Spleen (tissue), 11 donors: Measurements from ENCODE around the gene PDE4A. TPM values are rescaled to one million over a fixed set of nuclear protein-coding genes. Genes with fewer than 3 reads are reported as not detected.
A peak's percentile ranks its signal among the peaks of the same experiment; 100 is the strongest.

Experiments used
- DNase-seq: peaks from one replicate; pipeline ENCODE4 v3.0.0-alpha.2; 2020
- H3K27ac ChIP-seq, 8 donors: fragments of 200-600 bp; sonication (generic) in 7 of 8; 1 replicate in 4 of 8; 2 replicates in 4 of 8; pipeline versions ENCODE4 v1.5.0 to v1.8.0; 2016 to 2021; ENCODE audit warnings: inconsistent platforms in 4 of 8, mild to moderate bottlenecking in 4 of 8, moderate library complexity in 1 of 8
- H3K27me3 ChIP-seq, 7 donors: fragments of 200-600 bp; sonication (generic) in 6 of 7; replicated peaks in 1 of 7; 1 replicate in 4 of 7; 2 replicates in 3 of 7; pipeline versions ENCODE4 v1.5.0 to v1.8.0; 2016 to 2021; ENCODE audit warnings: inconsistent platforms in 3 of 7, mild to moderate bottlenecking in 1 of 7
- H3K36me3 ChIP-seq, 6 donors: fragments of 200-600 bp; sonication (generic) in 5 of 6; 1 replicate in 4 of 6; 2 replicates in 2 of 6; pipeline versions ENCODE4 v1.5.0 to v1.8.0; 2016 to 2021; ENCODE audit warnings: inconsistent platforms in 2 of 6
- H3K4me1 ChIP-seq, 6 donors: fragments of 200-600 bp; sonication (generic) in 5 of 6; 1 replicate in 3 of 6; 2 replicates in 3 of 6; pipeline versions ENCODE4 v1.5.0 to v1.8.0; 2016 to 2021; ENCODE audit warnings: inconsistent platforms in 3 of 6
- H3K4me3 ChIP-seq, 8 donors: fragments of 200-600 bp; sonication (generic) in 7 of 8; 1 replicate in 4 of 8; 2 replicates in 4 of 8; pipeline versions ENCODE4 v1.5.0 to v1.8.0; 2016 to 2021; ENCODE audit warnings: inconsistent platforms in 4 of 8, mild to moderate bottlenecking in 4 of 8, moderate library complexity in 2 of 8
- H3K9me3 ChIP-seq, 8 donors: fragments of 200-600 bp; sonication (generic) in 7 of 8; 1 replicate in 4 of 8; 2 replicates in 4 of 8; pipeline versions ENCODE4 v1.5.0 to v1.8.0; 2016 to 2021; ENCODE audit warnings: inconsistent platforms in 4 of 8
- POLR2A ChIP-seq, 3 donors: fragments of 450-650 bp; IDR thresholded peaks; one replicate each; pipeline ENCODE4 v1.5.1; 2017; ENCODE audit warnings: antibody characterized with exemption in 3 of 3, mild to moderate bottlenecking in 1 of 3
- POLR2AphosphoS5 ChIP-seq, 3 donors: sonication (generic); formaldehyde crosslinking; IDR thresholded peaks; one replicate each; pipeline ENCODE4 v1.5.1; 2017; ENCODE audit warnings: antibody characterized with exemption in 3 of 3
- whole genome bisulfite sequencing, 5 donors: extraction: QIAGEN DNeasy Blood & Tissue Kit in 3 of 5; methylation state at CpG; one replicate each; pipeline versions ENCODE4 v1.1.5 to v1.1.7; 2013 to 2018; 5-methylcytosine and 5-hydroxymethylcytosine counted together
- intact Hi-C: fragments of 100-400 bp; cut with DNase I; formaldehyde crosslinking; loops from one replicate; pipeline ENCODE4 v1.15.0; 2023; ENCODE audit warnings: low total_unique reads
- polyA plus RNA-seq, 3 donors: library from polyadenylated mRNA; stranded (reverse); fragments of 200-250 nt; gene quantifications; one replicate each; pipeline ENCODE4 v1.2.1, GENCODE V29; 2013
- total RNA-seq, 7 donors: library from RNA; depleted of rRNA in 3 of 7; stranded (reverse); fragments of >200 nt in 3 of 7; fragmentation: NEBNext Ultra II Directional in 4 of 7; extraction: Animal tissue kit (Norgen Biotek cat#: 25700) in 4 of 7; gene quantifications; one replicate each; pipeline versions ENCODE4 v1.1.0 to v1.2.1, GENCODE V29; 2016 to 2021
- TF ChIP-seq, protein P1 (sequence below), 11 experiments: fragments of 200-600 bp in 7 of 11; fragments of 450-650 bp in 4 of 11; sonication (generic) in 4 of 11; IDR thresholded peaks in 8 of 11; conservative IDR thresholded peaks in 3 of 11; 1 replicate in 7 of 11; 2 replicates in 4 of 11; pipeline versions ENCODE4 v1.4.0 to v1.8.0; 2016 to 2021; ENCODE audit warnings: antibody characterized with exemption in 11 of 11, inconsistent platforms in 4 of 11, mild to moderate bottlenecking in 1 of 11
- donor health status: healthy with polysubstance abuse.
- donor health status: DM: no; HTN: no; CAD: no; lungs with moderate emphysema.
- donor health status: DM: no; HTN: no; CAD: no.
- donor health status: Bipolar disorder and iron deficiency.
- donor health status: healthy.
- donor health status: DM: no; HTN: no; CAD: no.
- donor health status: DM: yes; HTN: yes; CAD: no.

PDE4A gene
- total and polyA plus RNA-seq, 10 donors = 2.1 to 17.3 (median 12.7) TPM

DNA sequence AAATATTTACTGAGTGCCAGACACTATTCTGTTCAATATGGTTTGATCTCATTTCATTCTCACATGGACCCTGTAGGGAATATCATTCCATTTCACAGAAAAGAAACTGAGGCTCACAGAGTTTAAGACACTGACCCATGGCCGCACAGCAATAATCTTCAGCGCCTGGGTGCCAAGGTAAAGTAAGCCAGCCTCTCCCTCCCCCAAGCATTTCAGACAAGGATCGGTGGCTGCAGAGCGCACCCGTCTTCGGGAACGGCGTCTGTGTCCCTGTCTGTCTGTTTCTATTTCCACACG, 4.3 kb upstream of the PDE4A start:
- intact Hi-C loops = no loop called here
- peak overlapping the region in 6 of 8 donors; percentile 29 to 80 (median 64) for H3K27ac ChIP-seq
- H3K9me3 ChIP-seq = peaks cover 0 to 7% (median 0%) of the 10 kb centered on the region in 8 donors
- TF ChIP-seq, protein P1, sequence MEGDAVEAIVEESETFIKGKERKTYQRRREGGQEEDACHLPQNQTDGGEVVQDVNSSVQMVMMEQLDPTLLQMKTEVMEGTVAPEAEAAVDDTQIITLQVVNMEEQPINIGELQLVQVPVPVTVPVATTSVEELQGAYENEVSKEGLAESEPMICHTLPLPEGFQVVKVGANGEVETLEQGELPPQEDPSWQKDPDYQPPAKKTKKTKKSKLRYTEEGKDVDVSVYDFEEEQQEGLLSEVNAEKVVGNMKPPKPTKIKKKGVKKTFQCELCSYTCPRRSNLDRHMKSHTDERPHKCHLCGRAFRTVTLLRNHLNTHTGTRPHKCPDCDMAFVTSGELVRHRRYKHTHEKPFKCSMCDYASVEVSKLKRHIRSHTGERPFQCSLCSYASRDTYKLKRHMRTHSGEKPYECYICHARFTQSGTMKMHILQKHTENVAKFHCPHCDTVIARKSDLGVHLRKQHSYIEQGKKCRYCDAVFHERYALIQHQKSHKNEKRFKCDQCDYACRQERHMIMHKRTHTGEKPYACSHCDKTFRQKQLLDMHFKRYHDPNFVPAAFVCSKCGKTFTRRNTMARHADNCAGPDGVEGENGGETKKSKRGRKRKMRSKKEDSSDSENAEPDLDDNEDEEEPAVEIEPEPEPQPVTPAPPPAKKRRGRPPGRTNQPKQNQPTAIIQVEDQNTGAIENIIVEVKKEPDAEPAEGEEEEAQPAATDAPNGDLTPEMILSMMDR (IDR thresholded peaks at IDR 0.05 in 8 of 11, conservative IDR thresholded peaks at IDR 0.05 in 3 of 11) = no peak
- TF ChIP-seq POLR2A (IDR thresholded peaks at IDR 0.05) (no peak), POLR2AphosphoS5 (IDR thresholded peaks at IDR 0.05) (no peak)
- H3K27me3 ChIP-seq = peaks cover 9 to 51% (median 47%) of the 10 kb centered on the region in 7 donors
- H3K36me3 ChIP-seq = no peaks in the 10 kb centered on the region
- peaks cover 32 to 86% (median 70%) of the 10 kb centered on the region in 6 donors for H3K4me1 ChIP-seq
- WGBS, 5 donors = 7 to 13% (median 12%) methylated on average over 9 of the region's 9 CpGs
- no peak for DNase-seq
- H3K4me3 ChIP-seq = peak overlapping the region in 7 of 8 donors; percentile 27 to 66 (median 38)

DNA sequence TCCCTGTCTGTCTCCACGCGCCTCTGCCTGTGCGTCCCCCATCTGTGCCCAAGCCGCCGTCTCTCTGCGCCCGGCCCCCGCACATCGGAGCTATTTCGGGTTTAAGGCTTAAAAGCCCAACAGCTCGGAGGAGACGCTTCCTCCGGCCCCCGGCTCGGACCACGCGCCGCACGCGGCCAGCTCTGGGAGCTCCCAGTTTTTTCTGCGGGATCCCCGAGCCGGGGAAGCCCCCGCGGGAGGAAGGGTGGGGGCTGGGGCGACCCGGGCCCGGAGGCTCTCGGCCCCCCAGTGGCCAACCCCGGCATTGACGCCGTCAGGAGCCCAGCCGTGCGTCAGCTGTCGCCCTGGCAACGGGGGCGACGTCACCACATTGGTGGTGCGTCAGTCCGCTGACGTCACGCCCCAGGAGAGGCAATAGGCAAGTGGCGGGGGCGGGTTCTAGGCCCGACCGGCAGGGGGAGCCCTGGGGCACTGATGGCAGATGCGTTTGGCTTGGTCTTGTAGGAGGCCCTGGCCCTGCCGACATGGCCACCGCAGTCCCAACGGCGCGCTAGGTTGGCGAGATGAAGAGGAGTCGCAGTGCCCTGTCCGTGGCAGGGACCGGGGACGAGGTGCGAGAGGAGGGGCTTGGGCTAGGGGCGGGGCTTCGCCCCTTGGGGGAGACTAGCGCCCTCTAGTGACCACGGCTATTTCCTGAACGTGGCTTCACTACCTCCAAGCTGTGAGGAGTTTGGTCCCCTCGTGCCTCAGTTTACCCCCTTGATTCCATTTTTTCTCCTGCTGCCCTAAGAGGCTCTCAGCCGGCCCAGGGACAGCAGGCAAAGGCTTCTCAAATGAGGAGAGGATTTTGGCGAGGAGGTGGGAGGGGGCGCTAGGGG, 3.7 kb upstream of the PDE4A start:
- 2 to 6% (median 3%) methylated on average over 44 to 67 of the region's 67 CpGs for WGBS, 5 donors
- Histone ChIP-seq H3K27me3 (peaks cover 9 to 57% (median 53%) of the 10 kb centered on the region in 7 donors), H3K4me1 (peaks cover 32 to 86% (median 70%) of the 10 kb centered on the region in 6 donors), H3K36me3 (no peaks in the 10 kb centered on the region), H3K27ac (peak overlapping the region in 7 of 8 donors; percentile 20 to 80 (median 59)), H3K4me3 (peak overlapping the region in 7 of 8 donors; percentile 27 to 66 (median 38)), H3K9me3 (peaks cover 0 to 7% (median 0%) of the 10 kb centered on the region in 8 donors)
- intact Hi-C loops = no loop called here
- peak; percentile 95 for DNase-seq
- no peak for TF ChIP-seq POLR2A (IDR thresholded peaks at IDR 0.05)
- peak; percentile 59 to 82 (median 63) for TF ChIP-seq POLR2AphosphoS5 (IDR thresholded peaks at IDR 0.05)
- TF ChIP-seq, protein P1 (IDR thresholded peaks at IDR 0.05 in 8 of 11, conservative IDR thresholded peaks at IDR 0.05 in 3 of 11) = peak; percentile 90 to 99 (median 95)

GRCh38 chr19:10417541-10418234, 2.6 kb upstream of the PDE4A start:
- WGBS, 5 donors = 13 to 23% (median 15%) methylated on average over 25 to 30 of the region's 30 CpGs
- peaks cover 28 to 86% (median 63%) of the 10 kb centered on the region in 6 donors for H3K4me1 ChIP-seq
- H3K27me3 ChIP-seq = peaks cover 9 to 67% (median 64%) of the 10 kb centered on the region in 7 donors
- H3K27ac ChIP-seq = no peak overlapping the region
- DNase-seq = no peak
- intact Hi-C loops = no loop called here
- H3K9me3 ChIP-seq = peaks cover 0 to 7% (median 0%) of the 10 kb centered on the region in 8 donors
- H3K4me3 ChIP-seq = no peak overlapping the region
- no peaks in the 10 kb centered on the region for H3K36me3 ChIP-seq
- TF ChIP-seq POLR2A (IDR thresholded peaks at IDR 0.05) (no peak), POLR2AphosphoS5 (IDR thresholded peaks at IDR 0.05) (no peak)
- TF ChIP-seq, protein P1 (IDR thresholded peaks at IDR 0.05 in 8 of 11, conservative IDR thresholded peaks at IDR 0.05 in 3 of 11) = no peak

DNA sequence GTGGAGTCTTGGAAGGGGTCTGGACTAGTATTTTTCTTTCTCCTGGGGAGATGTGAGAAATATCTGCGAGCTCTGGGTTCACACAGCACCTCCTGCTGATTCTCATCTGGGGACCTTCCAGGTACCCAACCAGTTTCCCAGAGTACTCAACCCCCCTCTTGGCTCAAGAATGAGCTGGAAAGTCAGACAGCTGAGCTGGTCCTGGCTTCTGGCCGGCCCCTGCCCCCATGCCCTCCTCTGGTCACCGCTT, 2.2 kb upstream of the PDE4A start:
- intact Hi-C loops = no loop called here
- Histone ChIP-seq H3K27ac (no peak overlapping the region), H3K27me3 (peaks cover 9 to 72% (median 69%) of the 10 kb centered on the region in 7 donors), H3K4me3 (no peak overlapping the region), H3K4me1 (peaks cover 28 to 84% (median 62%) of the 10 kb centered on the region in 6 donors), H3K36me3 (no peaks in the 10 kb centered on the region), H3K9me3 (peaks cover 0 to 7% (median 0%) of the 10 kb centered on the region in 8 donors)
- no peak for DNase-seq
- TF ChIP-seq POLR2A (IDR thresholded peaks at IDR 0.05) = no peak
- TF ChIP-seq, protein P1 (IDR thresholded peaks at IDR 0.05 in 8 of 11, conservative IDR thresholded peaks at IDR 0.05 in 3 of 11) = no peak
- no peak for TF ChIP-seq POLR2AphosphoS5 (IDR thresholded peaks at IDR 0.05)
- 3 to 14% (median 8%) methylated on average over 3 of the region's 3 CpGs for WGBS, 5 donors
